Measurements from ENCODE around the gene PRKCI.

DNA sequence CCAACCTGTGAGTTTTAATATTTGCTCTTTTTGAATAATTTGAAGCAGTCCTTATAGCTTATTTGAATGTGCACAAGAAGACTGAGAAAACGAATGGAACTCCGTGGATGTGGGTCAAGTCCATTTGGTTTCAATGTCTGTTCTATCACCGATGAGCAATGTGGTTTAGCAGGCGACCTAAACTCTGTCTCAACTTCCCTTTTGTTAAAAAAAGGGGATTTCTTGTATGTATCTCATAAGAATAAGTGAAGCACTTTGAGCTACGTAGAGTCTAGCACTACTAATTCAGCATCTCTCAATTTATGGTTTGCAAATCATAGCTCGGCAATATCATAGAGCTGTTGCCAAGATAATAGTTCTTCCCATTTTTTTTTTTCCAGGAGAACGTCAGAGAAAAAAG, 130.7 kb downstream of the PRKCI start:
- TF ChIP-seq, protein P1, sequence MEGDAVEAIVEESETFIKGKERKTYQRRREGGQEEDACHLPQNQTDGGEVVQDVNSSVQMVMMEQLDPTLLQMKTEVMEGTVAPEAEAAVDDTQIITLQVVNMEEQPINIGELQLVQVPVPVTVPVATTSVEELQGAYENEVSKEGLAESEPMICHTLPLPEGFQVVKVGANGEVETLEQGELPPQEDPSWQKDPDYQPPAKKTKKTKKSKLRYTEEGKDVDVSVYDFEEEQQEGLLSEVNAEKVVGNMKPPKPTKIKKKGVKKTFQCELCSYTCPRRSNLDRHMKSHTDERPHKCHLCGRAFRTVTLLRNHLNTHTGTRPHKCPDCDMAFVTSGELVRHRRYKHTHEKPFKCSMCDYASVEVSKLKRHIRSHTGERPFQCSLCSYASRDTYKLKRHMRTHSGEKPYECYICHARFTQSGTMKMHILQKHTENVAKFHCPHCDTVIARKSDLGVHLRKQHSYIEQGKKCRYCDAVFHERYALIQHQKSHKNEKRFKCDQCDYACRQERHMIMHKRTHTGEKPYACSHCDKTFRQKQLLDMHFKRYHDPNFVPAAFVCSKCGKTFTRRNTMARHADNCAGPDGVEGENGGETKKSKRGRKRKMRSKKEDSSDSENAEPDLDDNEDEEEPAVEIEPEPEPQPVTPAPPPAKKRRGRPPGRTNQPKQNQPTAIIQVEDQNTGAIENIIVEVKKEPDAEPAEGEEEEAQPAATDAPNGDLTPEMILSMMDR (IDR thresholded peaks at IDR 0.05; ENCODE audit: borderline replicate concordance, extremely low read depth, low read length, poor library complexity, severe bottlenecking), result no peak
- TF ChIP-seq EZH2 (IDR thresholded peaks at IDR 0.05; ENCODE audit: borderline replicate concordance, low read depth, low read length, severe bottlenecking), result no peak

All from DND-41 (cell line).